GM21423 (cell line): ENCODE results near the gene SPTBN1.
A peak's percentile ranks its signal among the peaks of the same experiment; 100 is the strongest.

Source experiments
- ATAC-seq: cut with Tn5 transposase; IDR thresholded peaks from one replicate; pipeline ENCODE4 v1.9.1; 2021; ENCODE audit warnings: mild to moderate bottlenecking, moderate library complexity; ENCODE audit not compliant: unreplicated experiment

The SPTBN1 gene

GRCh38 chr2:54667266-54667639, 211.1 kb downstream of the SPTBN1 start:
- no peak for ATAC-seq

DNA sequence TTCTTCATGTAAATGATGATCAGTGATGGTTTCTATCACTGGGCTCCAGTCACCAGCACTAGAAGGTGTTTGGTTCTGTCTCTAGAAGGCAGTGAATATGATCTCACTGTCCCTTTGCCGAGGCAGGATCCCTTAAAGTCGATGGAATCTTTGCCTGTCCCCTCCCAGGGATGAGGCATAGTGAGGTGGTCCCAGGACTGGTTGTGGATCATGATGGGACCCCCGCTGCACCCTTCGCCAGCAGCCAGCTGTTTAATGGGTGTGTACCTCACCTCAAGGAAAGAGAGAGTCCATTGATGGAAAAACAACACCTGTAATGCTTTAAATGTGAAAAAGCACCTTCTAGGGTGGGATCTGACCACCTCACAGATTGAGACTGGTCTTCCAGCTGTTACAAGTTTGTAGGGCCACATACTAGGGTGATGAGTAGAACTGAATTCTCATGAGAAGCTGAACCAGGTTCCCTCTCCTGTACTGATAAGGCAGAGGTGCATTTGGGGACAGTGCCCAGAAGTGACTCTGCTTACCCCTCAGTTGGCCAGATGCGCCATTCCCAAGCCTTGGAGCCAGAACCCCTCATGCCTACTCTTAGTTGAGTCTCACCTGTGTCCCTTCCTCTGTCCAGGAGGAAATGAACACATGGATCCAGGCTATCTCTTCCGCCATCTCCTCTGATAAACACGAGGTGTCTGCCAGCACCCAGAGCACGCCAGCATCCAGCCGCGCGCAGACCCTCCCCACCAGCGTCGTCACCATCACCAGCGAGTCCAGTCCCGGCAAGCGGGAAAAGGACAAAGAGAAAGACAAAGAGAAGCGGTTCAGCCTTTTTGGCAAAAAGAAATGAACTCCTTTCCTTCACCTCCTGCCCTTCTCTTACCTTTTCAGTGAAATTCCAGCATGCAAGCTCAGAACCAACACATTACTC, 211.9 kb downstream of the SPTBN1 start:
- ATAC-seq = no peak

GRCh38 chr2:54668711-54669110, 212.6 kb downstream of the SPTBN1 start:
- no peak for ATAC-seq

DNA sequence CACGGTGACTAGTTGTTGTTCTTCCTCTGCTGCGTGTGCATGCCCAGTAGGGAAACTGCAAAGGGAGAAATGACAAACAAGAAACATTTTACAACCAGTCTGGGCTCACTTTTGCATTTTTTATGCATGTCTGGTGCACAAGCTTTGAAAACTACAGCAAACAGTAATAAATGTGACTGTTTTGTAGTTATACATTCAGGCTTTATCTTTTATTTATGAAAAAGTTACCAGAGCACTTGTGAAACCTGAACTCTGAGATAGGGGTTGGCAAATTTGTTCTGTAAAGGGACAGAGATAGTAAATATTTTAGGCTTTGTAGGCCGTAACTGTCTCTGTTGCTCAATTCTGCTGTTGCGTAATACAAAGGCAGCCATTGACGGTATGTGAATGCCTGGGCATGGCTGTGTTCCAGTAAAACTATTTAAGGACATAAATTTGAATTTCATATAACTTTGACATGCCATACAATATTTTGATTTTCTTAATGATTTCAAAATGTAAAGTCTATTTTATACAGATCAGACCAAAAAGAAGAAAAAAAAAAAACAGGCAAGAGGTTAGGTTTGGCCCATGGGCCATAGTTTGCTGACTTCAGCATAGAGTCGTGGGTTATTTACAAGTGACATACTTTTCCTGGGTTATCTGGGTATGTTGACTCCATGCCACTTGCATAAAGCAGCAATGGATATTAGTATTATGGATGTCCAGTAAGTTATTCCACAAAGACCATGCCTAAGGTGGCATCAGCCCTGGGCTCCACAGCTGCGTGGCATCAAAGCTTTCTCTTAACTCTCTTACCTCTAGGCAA, 213.8 kb downstream of the SPTBN1 start:
- no peak for ATAC-seq

GRCh38 chr2:54670485-54671009, 214.4 kb downstream of the SPTBN1 start:
- ATAC-seq = no peak

- no peak for ATAC-seq
These were observed 214.9 kb downstream of the SPTBN1 start for GRCh38 chr2:54671010-54671409.

DNA sequence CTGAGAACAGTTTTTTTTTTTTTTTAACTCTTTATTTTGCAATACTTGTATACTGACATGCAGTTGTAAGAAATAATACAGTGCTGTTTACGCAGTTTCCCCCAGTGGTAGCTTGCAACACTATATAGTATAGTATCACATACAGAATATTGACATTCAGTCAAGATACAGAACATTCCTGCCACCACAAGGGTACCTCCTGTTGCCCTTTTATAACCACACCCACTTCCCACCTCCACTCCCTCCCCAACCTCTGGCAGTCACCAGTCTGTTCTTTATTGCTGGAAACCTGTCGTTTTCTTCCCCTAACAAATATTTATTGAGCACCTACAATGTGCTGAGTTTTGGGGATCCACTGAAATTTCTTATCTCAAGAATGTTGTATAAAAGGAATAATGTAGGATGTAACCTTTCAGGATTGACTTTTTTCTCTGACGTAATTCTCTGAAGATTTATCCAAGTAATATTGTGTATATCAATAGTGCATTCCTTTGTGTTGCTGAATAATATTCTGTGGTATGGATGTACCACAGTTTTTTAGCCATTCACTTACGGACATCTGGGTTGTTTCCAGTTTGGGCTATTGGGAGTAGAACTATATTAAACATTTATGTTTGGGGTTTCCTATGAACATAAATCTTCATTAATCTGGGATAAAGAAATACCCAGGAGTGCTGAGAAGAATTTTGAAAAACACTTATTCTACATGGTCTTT, 215.9 kb downstream of the SPTBN1 start:
- ATAC-seq = no peak

DNA sequence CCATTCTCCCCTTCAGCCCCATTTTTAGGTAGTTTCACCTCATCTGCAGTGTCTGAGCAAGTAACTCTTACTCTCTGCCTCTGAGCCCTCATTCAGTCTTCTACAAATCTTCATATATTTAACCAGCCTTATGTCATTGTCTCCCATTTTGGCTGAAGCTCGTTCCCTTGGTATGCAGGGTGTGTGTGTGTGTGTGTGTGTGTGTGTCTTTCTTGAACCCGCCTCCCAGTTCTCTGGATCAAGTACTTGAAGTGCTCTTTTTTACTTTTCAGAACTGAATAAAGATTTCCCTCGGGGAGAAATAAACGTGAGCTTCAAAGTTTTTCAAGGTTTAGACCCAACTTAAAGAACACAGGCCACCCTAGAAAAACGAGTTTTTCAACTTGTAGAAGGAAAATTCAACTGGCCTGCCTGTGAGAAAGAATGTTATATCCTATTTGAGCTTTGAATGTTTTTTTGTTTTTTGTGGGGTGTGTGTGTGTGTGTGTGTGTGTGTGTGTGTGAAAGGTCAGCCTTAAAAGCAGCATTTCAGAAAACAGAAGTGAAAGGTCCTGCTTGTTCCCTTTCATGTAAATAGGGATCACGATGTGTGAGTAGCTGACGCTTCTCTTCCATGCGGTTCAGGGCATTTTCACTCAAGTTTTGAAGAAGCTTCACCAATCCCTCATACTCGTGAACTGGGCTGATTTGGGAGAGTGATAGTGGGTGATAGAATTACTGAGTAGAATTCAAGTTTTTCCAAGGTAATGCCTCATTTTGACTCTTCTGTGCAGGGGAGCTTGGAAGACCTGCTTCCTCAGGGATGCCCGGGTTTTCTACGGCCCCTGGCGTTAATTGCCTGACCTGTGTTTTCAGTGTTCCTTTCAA, 216.7 kb downstream of the SPTBN1 start:
- ATAC-seq = peak; percentile 63

DNA sequence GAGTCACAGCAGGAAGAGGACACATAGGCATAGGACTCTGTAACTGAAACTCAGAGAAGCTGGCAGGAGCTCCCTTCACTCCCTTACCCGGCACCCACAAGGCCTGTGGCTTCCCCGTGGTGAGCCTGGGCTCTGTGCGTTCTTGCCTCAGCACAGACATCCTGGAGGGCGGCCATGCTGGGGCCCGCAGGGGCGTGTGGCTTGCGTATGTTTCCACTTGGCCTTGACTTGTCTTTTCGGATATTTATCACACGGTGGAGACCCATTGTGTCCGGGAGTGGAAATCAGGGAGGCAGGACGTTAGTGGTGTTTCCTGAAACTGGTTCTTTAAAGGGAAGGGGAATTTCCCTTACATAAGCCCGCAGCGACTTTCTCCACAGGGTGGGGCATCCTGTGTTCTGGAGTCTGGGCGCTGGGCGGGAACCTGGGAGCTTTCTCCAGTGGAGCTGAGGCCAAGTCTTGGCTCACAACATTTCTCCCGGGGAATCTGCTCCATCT, 217.4 kb downstream of the SPTBN1 start:
- peak; percentile 54 for ATAC-seq

GRCh38 chr2:54675281-54675680, 219.2 kb downstream of the SPTBN1 start:
- ATAC-seq = no peak

DNA sequence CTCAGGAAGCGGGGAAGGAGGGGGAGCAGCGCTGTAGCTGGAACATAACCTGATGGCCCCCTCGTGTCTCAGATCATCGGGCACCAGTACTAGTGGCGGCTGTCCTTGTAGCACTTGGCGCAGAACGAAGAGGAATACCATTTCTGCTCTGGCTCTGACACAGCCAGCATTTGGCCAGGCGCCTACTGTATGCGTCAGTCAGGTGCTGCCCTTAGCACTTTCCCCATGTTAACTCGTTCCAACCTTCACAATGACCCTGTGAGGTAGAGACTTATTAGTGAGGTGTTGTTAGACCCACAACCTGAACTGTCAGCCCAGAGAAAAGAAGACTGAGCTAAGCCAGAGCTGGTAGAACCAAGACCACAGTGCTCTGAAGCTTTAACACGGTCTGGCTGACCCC, 219.6 kb downstream of the SPTBN1 start:
- no peak for ATAC-seq

- no peak for ATAC-seq
These were observed 220.5 kb downstream of the SPTBN1 start for GRCh38 chr2:54676656-54677055.

DNA sequence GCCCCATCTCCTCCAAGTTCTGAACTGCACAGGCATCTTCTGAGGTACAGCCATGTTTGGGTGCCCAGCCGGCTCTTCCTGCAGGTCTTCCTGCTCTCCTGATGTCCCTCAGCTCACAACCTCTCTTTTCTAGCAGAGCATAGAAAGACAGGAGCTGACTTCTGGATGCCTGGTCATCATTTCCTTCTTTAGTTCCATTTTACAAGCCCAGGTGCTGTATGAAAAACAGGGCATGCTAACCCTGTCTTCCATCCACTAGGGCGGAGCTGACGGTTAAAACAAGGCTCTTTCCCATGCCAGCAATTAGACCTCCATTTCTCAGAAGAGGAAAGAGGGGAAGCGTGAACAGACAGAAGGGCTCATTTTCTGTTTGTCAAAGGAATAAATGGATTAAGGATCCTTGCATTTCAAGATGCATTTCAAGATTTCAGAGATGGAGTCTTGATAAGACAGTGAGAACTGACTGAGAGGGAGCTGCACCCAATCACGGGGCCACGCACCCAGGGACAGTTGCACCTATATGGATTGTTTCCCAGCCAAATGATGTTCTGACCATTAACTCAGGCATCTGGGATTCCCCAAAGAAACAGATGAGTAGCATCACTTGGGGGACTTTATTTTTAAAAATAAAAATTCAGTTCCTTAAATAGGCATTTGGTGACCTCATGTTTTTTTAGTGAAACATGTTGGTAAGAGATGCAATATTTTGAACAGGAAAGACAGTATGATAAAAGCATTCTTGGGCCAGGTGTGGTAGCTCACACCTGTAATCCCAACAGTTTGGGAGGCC, 221.5 kb downstream of the SPTBN1 start:
- ATAC-seq = no peak

- ATAC-seq = no peak
These were observed 222.6 kb downstream of the SPTBN1 start for GRCh38 chr2:54678719-54679118.

DNA sequence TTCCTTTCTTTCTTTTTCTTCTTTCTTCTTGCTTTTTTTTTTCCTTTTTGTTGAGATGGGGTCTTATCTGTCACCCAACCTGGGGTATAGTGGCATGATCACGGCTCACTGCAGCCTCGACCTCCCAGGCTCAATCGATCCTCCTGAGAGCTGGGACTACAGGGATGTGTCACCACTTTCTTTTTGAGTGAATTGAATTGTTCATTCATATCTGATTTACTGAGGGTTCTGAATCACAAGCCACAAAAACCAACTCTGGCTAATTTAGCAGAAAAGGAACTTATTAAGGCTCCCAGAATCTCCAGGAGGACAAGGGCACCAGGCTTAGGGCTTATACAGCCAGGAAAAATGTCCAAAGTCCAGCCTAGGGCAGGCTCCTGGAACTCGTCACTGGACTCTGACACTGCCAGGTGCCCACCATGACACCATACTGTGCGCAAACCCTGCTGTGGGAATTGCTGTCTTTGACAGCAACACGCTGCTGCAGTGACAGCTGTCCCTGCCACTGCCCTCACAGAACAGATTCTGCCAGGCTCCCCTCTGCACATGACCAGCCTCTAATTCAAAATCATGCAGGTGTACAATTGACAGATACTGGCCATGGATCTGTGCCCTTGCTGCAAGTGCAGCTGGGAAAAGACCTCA, 224.4 kb downstream of the SPTBN1 start:
- peak; percentile 58 for ATAC-seq

GRCh38 chr2:54681416-54681815, 225.3 kb downstream of the SPTBN1 start:
- ATAC-seq = no peak

DNA sequence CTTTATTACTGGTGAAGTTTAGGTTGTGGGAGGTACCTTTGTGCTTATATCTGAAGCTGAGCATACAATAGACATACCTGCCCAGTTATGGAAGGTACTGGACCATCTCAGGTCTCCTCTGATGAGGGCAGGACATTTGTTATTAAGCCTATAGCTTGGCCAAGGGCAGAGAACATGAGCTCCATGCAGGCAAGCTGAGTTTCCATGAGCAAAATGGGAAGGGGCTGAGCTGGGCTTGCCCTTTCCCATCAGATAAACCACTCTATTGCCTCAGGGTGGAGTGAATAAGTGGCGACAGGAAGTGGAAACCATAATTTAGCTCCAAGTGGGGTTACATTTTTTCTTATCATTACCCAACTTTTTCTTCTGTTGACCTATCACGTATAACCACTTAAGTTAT, 227.5 kb downstream of the SPTBN1 start:
- ATAC-seq = no peak

DNA sequence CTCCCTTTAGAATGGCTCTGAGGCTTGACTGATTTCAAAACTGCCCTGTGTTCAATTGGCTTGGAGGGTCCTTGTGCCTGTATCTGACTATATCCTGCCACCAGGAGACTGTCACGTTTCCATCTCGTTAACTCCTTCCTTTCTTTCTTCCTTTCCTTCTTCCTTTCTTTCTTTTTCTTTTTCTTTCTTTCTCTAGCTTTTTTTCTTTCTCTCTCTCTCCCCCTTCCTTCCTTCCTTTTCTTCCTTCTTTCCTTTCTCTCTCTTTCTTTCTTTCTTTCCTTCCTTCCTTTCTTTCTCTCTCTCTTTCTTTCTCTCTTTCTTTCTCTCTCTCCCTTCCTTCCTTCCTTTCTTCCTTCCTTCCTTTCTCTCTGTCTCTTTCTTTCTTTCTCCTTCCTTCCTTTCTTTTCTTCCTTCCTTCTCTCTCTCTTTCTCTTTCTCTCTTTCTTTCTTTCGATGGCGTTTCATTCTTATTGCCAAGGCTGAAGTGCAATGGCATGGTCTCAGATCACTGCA, 229.2 kb downstream of the SPTBN1 start:
- ATAC-seq = no peak
